ENCODE measurements around the gene PPEF2.
"Not testable (repeated sequence)": the region's sequence is repeated elsewhere in the genome, so short reads cannot be mapped to it uniquely, and the experiment has no call there.

Gene PPEF2

GRCh38 chr4:75848891-75849290, 53.4 kb downstream of the PPEF2 start:
- H3K4me3 ChIP-seq (ENCODE audit: low read depth, low read length) = no peak overlapping the region
- no peak for TF ChIP-seq CTCF (IDR thresholded peaks at IDR 0.05; ENCODE audit: borderline replicate concordance, insufficient read depth, low read depth, low read length)

- H3K4me3 ChIP-seq (ENCODE audit: low read depth, low read length) = not testable (repeated sequence)
- peak; percentile 60 for TF ChIP-seq CTCF (IDR thresholded peaks at IDR 0.05; ENCODE audit: borderline replicate concordance, insufficient read depth, low read depth, low read length)
Measured at GRCh38 chr4:75848171-75848760, 54.0 kb downstream of the PPEF2 start.

GRCh38 chr4:75845992-75846391, 56.3 kb downstream of the PPEF2 start:
- H3K4me3 ChIP-seq (ENCODE audit: low read depth, low read length) = no peak overlapping the region
- TF ChIP-seq CTCF (IDR thresholded peaks at IDR 0.05; ENCODE audit: borderline replicate concordance, insufficient read depth, low read depth, low read length) = no peak

- no peak overlapping the region for H3K4me3 ChIP-seq (ENCODE audit: low read depth, low read length)
- TF ChIP-seq CTCF (IDR thresholded peaks at IDR 0.05; ENCODE audit: borderline replicate concordance, insufficient read depth, low read depth, low read length) = no peak
Measured at GRCh38 chr4:75844151-75844662, 58.0 kb downstream of the PPEF2 start.

GRCh38 chr4:75843596-75843995, 58.7 kb downstream of the PPEF2 start:
- no peak overlapping the region for H3K4me3 ChIP-seq (ENCODE audit: low read depth, low read length)
- TF ChIP-seq CTCF (IDR thresholded peaks at IDR 0.05; ENCODE audit: borderline replicate concordance, insufficient read depth, low read depth, low read length) = no peak

GRCh38 chr4:75841641-75842520, 60.4 kb downstream of the PPEF2 start:
- no peak overlapping the region for H3K4me3 ChIP-seq (ENCODE audit: low read depth, low read length)
- TF ChIP-seq CTCF (IDR thresholded peaks at IDR 0.05; ENCODE audit: borderline replicate concordance, insufficient read depth, low read depth, low read length) = no peak

Data from GM12875 (cell line).